ENCODE results near the gene PFKFB4. TPM values are rescaled to one million over a fixed set of nuclear protein-coding genes. Genes with fewer than 3 reads are reported as not detected.

The PFKFB4 gene
- total RNA-seq, 1 donor from 2014 or later = 7.1 TPM

DNA sequence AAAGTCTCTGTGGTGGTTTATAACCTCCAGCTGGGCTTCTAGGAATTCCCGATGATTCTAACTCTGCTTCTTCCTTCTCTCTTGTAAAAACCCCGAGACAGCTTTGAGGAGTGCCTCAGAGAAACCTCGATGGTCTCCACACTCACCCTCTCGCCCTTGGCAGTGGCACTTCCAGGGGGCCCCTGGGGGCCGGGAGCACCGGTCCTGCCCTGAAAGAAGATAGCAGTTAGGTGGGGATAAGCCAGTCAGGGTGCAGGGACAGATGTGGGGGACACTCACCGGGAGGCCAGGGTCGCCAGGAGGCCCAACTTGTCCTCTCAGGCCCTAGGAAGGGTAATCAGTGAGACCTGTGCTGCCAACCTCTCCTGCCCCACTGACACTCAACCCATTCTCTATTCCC, 28.8 kb upstream of the PFKFB4 start:
- H3K27me3 Mint-ChIP-seq (ENCODE audit: unreplicated experiment) = no peaks in the 10 kb centered on the region
- H3K36me3 Mint-ChIP-seq (ENCODE audit: unreplicated experiment) = no peaks in the 10 kb centered on the region
- no peak overlapping the region for H3K27ac Mint-ChIP-seq (ENCODE audit: unreplicated experiment)
- no peak overlapping the region for H3K4me3 Mint-ChIP-seq (ENCODE audit: unreplicated experiment)
- no peak for DNase-seq (ENCODE audit: extremely low spot score, unreplicated experiment)
- H3K4me1 Mint-ChIP-seq (ENCODE audit: unreplicated experiment) = no peaks in the 10 kb centered on the region
- TF ChIP-seq, protein P1, sequence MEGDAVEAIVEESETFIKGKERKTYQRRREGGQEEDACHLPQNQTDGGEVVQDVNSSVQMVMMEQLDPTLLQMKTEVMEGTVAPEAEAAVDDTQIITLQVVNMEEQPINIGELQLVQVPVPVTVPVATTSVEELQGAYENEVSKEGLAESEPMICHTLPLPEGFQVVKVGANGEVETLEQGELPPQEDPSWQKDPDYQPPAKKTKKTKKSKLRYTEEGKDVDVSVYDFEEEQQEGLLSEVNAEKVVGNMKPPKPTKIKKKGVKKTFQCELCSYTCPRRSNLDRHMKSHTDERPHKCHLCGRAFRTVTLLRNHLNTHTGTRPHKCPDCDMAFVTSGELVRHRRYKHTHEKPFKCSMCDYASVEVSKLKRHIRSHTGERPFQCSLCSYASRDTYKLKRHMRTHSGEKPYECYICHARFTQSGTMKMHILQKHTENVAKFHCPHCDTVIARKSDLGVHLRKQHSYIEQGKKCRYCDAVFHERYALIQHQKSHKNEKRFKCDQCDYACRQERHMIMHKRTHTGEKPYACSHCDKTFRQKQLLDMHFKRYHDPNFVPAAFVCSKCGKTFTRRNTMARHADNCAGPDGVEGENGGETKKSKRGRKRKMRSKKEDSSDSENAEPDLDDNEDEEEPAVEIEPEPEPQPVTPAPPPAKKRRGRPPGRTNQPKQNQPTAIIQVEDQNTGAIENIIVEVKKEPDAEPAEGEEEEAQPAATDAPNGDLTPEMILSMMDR (IDR thresholded peaks at IDR 0.05) = no peak
- H3K9me3 Mint-ChIP-seq (ENCODE audit: unreplicated experiment) = no peaks in the 10 kb centered on the region

DNA sequence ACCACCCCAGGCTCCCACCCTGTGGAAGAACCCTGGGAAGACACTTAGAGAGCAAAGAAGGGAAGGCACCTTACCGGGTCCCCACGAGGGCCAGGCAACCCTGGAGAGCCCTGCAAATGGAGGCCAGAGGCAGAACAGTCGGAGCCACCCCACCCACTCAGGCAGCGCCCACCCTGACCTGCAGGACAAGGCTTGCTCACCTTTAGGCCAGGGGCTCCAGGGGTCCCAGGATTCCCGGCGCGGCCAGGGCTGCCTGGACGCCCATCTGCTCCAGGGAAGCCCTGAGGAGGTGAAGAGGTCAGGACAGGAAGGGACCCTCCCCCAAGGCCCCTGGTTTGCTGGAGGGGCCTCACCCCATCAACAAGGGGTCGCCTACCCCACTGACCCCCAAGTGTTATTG, 28.2 kb upstream of the PFKFB4 start:
- DNase-seq (ENCODE audit: extremely low spot score, unreplicated experiment) = no peak
- Mint-ChIP-seq H3K4me3 (ENCODE audit: unreplicated experiment) (no peak overlapping the region), H3K9me3 (ENCODE audit: unreplicated experiment) (no peaks in the 10 kb centered on the region), H3K27ac (ENCODE audit: unreplicated experiment) (no peak overlapping the region), H3K4me1 (ENCODE audit: unreplicated experiment) (no peaks in the 10 kb centered on the region), H3K27me3 (ENCODE audit: unreplicated experiment) (no peaks in the 10 kb centered on the region), H3K36me3 (ENCODE audit: unreplicated experiment) (no peaks in the 10 kb centered on the region)
- TF ChIP-seq, protein P1 (IDR thresholded peaks at IDR 0.05) = no peak

DNA sequence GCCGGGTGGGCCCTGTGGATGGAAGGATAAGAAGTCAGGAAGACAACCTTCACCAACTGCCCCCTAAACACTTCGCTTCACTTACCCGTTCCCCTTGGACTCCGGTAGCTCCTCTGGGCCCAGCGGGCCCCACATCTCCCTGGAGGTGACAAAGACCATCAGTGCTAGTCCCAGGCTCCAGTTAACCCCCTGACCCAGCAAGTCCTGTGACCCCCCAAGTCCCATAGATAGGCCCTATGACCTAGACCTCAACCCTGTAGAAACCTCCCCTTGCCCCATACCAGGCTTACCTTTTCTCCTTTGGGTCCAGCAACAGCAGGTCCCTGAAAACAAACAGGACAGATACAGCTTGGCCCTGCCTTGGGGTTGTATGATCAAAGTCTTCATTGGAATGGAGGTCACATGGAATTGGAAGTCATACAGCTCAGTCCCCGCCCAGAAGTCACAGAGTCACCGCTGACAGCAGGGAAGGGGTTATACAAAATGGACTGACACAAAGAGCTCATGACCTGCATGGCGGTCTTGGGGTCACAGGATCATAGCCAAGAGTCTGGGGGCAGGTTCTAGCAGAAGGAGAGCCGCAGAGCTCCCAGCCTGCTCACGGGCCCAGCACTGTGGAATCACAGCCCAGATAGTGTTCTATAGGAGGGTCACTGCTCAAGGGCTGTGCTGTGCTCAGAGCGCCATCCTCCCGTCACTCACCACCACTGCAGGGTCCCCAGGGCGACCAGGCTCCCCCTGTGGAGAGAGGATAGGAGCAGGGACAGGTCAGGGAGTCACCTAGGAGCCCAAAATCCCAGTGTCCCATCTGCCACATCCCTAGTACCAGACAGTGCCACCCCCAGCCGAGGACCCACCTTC, 25.2 kb upstream of the PFKFB4 start:
- Mint-ChIP-seq H3K9me3 (ENCODE audit: unreplicated experiment) (no peaks in the 10 kb centered on the region), H3K27me3 (ENCODE audit: unreplicated experiment) (no peaks in the 10 kb centered on the region), H3K4me1 (ENCODE audit: unreplicated experiment) (no peaks in the 10 kb centered on the region), H3K27ac (ENCODE audit: unreplicated experiment) (no peak overlapping the region), H3K36me3 (ENCODE audit: unreplicated experiment) (no peaks in the 10 kb centered on the region), H3K4me3 (ENCODE audit: unreplicated experiment) (no peak overlapping the region)
- no peak for DNase-seq (ENCODE audit: extremely low spot score, unreplicated experiment)
- TF ChIP-seq, protein P1 (IDR thresholded peaks at IDR 0.05) = no peak

DNA sequence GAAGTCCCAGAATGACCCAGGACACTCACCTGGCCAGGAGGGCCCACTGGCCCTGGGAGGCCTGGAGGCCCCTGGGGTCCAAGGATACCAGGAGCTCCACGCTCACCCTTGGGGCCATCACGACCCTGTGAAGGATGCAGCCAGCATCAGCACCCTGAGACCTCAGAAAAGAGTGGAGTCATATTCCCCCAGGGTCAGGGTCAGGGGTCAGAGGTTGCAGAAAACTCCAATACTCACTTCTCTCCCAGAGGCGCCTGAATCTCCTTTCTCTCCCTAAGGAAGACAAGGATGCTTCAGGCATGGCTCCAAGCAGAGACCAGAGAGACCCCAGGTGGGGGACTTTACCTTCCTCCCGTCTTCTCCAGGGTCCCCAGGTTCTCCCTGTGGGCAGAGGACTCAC, 20.0 kb upstream of the PFKFB4 start:
- Mint-ChIP-seq H3K9me3 (ENCODE audit: unreplicated experiment) (no peaks in the 10 kb centered on the region), H3K4me1 (ENCODE audit: unreplicated experiment) (no peaks in the 10 kb centered on the region), H3K4me3 (ENCODE audit: unreplicated experiment) (no peak overlapping the region), H3K27ac (ENCODE audit: unreplicated experiment) (no peak overlapping the region), H3K36me3 (ENCODE audit: unreplicated experiment) (peaks cover 2% of the 10 kb centered on the region), H3K27me3 (ENCODE audit: unreplicated experiment) (no peaks in the 10 kb centered on the region)
- no peak for DNase-seq (ENCODE audit: extremely low spot score, unreplicated experiment)
- TF ChIP-seq, protein P1 (IDR thresholded peaks at IDR 0.05) = no peak

DNA sequence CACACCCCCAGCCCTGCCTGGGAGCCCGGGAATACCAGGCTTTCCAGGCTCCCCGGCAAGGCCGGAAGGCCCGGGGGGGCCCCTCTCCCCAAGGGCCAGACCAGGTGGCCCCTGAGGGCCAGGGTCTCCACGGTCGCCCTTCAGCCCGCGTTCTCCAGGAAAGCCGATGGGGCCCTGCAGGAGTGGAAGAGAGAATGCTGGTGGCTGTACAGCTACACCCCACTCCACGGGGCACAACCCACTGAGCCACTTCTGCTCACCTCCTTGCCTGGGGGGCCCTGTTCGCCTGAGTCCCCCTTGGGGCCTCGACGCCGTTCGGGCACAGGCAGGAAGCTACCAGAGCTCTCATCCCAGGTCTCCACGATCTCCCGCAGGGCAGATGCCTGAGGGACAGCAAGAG, 18.8 kb upstream of the PFKFB4 start:
- Mint-ChIP-seq H3K36me3 (ENCODE audit: unreplicated experiment) (peaks cover 2% of the 10 kb centered on the region), H3K4me1 (ENCODE audit: unreplicated experiment) (no peaks in the 10 kb centered on the region), H3K4me3 (ENCODE audit: unreplicated experiment) (no peak overlapping the region), H3K27me3 (ENCODE audit: unreplicated experiment) (no peaks in the 10 kb centered on the region), H3K9me3 (ENCODE audit: unreplicated experiment) (no peaks in the 10 kb centered on the region), H3K27ac (ENCODE audit: unreplicated experiment) (no peak overlapping the region)
- TF ChIP-seq, protein P1 (IDR thresholded peaks at IDR 0.05) = no peak
- DNase-seq (ENCODE audit: extremely low spot score, unreplicated experiment) = no peak
